H9 (cell line): Measurements from ENCODE around the gene CHRNA4. TPM values are rescaled to one million over a fixed set of nuclear protein-coding genes. Genes with fewer than 3 reads are reported as not detected.

Experiments used
- DNase-seq: peaks from one replicate; pipeline ENCODE4 v3.0.0-alpha.2; 2017
- H2AFZ ChIP-seq: one replicate; pipeline ENCODE4 v1.6.1; 2013; ENCODE audit warnings: mild to moderate bottlenecking, low read length, control low read depth, moderate library complexity
- H2AK5ac ChIP-seq: 2 replicates; pipeline ENCODE4 v1.6.1; 2013; ENCODE audit warnings: low read length, control low read depth, mixed read lengths; ENCODE audit not compliant: insufficient read length
- H2BK120ac ChIP-seq: one replicate; pipeline ENCODE4 v1.6.1; 2013; ENCODE audit warnings: low read depth, mild to moderate bottlenecking, low read length, control low read depth, inconsistent platforms; ENCODE audit not compliant: poor library complexity, severe bottlenecking
- H2BK12ac ChIP-seq: 2 replicates; pipeline ENCODE4 v1.6.1; 2013; ENCODE audit warnings: low read length, control low read depth, mixed read lengths, low read depth; ENCODE audit not compliant: insufficient read length
- H2BK15ac ChIP-seq: 2 replicates; pipeline ENCODE4 v1.6.1; 2013; ENCODE audit warnings: low read depth, low read length, control low read depth
- H2BK20ac ChIP-seq: one replicate; pipeline ENCODE4 v1.6.1; 2013; ENCODE audit warnings: low read depth, mild to moderate bottlenecking, low read length, control low read depth, inconsistent platforms; ENCODE audit not compliant: poor library complexity, severe bottlenecking
- H2BK5ac ChIP-seq: 2 replicates; pipeline ENCODE4 v1.6.1; 2013; ENCODE audit warnings: low read length, control low read depth, mixed read lengths; ENCODE audit not compliant: insufficient read length
- H3K14ac ChIP-seq: 2 replicates; pipeline ENCODE4 v1.6.1; 2013; ENCODE audit warnings: low read length, control low read depth; ENCODE audit not compliant: insufficient read depth
- H3K18ac ChIP-seq: 2 replicates; pipeline ENCODE4 v1.6.1; 2013; ENCODE audit warnings: low read depth, mild to moderate bottlenecking, mixed read lengths, low read length, control low read depth; ENCODE audit not compliant: insufficient read length
- H3K23ac ChIP-seq: 2 replicates; pipeline ENCODE4 v1.6.1; 2013; ENCODE audit warnings: low read length, control low read depth, mixed read lengths, low read depth; ENCODE audit not compliant: insufficient read length
- H3K23me2 ChIP-seq: 2 replicates; pipeline ENCODE4 v1.6.1; 2013; ENCODE audit warnings: low read depth, mild to moderate bottlenecking, mixed read lengths, low read length, control low read depth; ENCODE audit not compliant: insufficient read length, poor library complexity, severe bottlenecking
- H3K27ac ChIP-seq: 2 replicates; pipeline ENCODE4 v1.5.1; 2013; ENCODE audit warnings: low read length, control low read depth, mixed read lengths, low read depth; ENCODE audit not compliant: insufficient read length
- H3K27me3 ChIP-seq: 2 replicates; pipeline ENCODE4 v1.6.1; 2013; ENCODE audit warnings: low read length, control low read depth, inconsistent platforms; ENCODE audit not compliant: insufficient read depth
- H3K4ac ChIP-seq: 2 replicates; pipeline ENCODE4 v1.6.1; 2013; ENCODE audit warnings: low read depth, mild to moderate bottlenecking, control low read depth, inconsistent platforms, low read length, moderate library complexity
- H3K4me1 ChIP-seq: 2 replicates; pipeline ENCODE4 v1.6.1; 2013; ENCODE audit warnings: low read length, control low read depth, inconsistent platforms; ENCODE audit not compliant: insufficient read depth
- H3K4me2 ChIP-seq: 2 replicates; pipeline ENCODE4 v1.6.1; 2013; ENCODE audit warnings: low read length, control low read depth, mixed read lengths; ENCODE audit not compliant: insufficient read length, insufficient read depth
- H3K56ac ChIP-seq: 2 replicates; pipeline ENCODE4 v1.6.1; 2013; ENCODE audit warnings: low read depth, mild to moderate bottlenecking, mixed read lengths, low read length, control low read depth; ENCODE audit not compliant: insufficient read length
- H3K79me1 ChIP-seq: 2 replicates; pipeline ENCODE4 v1.6.1; 2013; ENCODE audit warnings: low read depth, mild to moderate bottlenecking, moderate library complexity, low read length, control low read depth, inconsistent platforms; ENCODE audit not compliant: insufficient read depth, poor library complexity, severe bottlenecking
- H3K79me2 ChIP-seq: 2 replicates; pipeline ENCODE4 v1.6.1; 2013; ENCODE audit warnings: low read length, control low read depth, inconsistent platforms; ENCODE audit not compliant: insufficient read depth
- H3K9ac ChIP-seq: 2 replicates; pipeline ENCODE4 v1.6.1; 2013; ENCODE audit warnings: low read length, control low read depth, mixed read lengths; ENCODE audit not compliant: insufficient read length; ENCODE audit errors: extremely low read depth
- H3K9me3 ChIP-seq: one replicate; pipeline ENCODE4 v1.6.1; 2013; ENCODE audit warnings: low read depth, low read length, inconsistent platforms; ENCODE audit not compliant: control insufficient read depth
- H3T11ph ChIP-seq: one replicate; pipeline ENCODE4 v1.6.1; 2013; ENCODE audit warnings: mild to moderate bottlenecking, low read length, control low read depth, inconsistent platforms
- H4K20me1 ChIP-seq: one replicate; pipeline ENCODE4 v1.6.1; 2013; ENCODE audit not compliant: control insufficient read depth, insufficient read length, insufficient read depth
- H4K5ac ChIP-seq: 2 replicates; pipeline ENCODE4 v1.6.1; 2013; ENCODE audit warnings: low read depth, mild to moderate bottlenecking, mixed read lengths, low read length, control low read depth; ENCODE audit not compliant: insufficient read length
- H4K8ac ChIP-seq: replicated peaks from 2 replicates; pipeline ENCODE4 v1.6.1; 2013; ENCODE audit warnings: low read length, control low read depth, mixed read lengths, low read depth; ENCODE audit not compliant: insufficient read length
- H4K91ac ChIP-seq: 2 replicates; pipeline ENCODE4 v1.6.1; 2013; ENCODE audit warnings: low read depth, mild to moderate bottlenecking, moderate library complexity, mixed read lengths, low read length, control low read depth; ENCODE audit not compliant: insufficient read length
- H3K27ac Mint-ChIP-seq, 3 experiments: 2 replicates in 2 of 3; 3 replicates in 1 of 3; pipeline ENCODE4 v1.8.0; 2020 to 2021; ENCODE audit warnings: mixed read lengths in 3 of 3, mild to moderate bottlenecking in 1 of 3, moderate library complexity in 1 of 3
- H3K27me3 Mint-ChIP-seq: 2 replicates; pipeline ENCODE4 v1.8.0; 2021; ENCODE audit warnings: low read depth, mild to moderate bottlenecking, moderate library complexity, mixed read lengths
- H3K36me3 Mint-ChIP-seq, 3 experiments: 2 replicates in 2 of 3; 3 replicates in 1 of 3; pipeline ENCODE4 v1.8.0; 2020 to 2021; ENCODE audit warnings: low read depth in 3 of 3, mixed read lengths in 3 of 3; ENCODE audit not compliant: insufficient read depth in 1 of 3
- H3K4me1 Mint-ChIP-seq, 2 experiments: 2 replicates each; pipeline ENCODE4 v1.8.0; 2020; ENCODE audit warnings: mixed read lengths in 2 of 2
- H3K4me3 Mint-ChIP-seq, 2 experiments: 2 replicates in 1 of 2; 3 replicates in 1 of 2; pipeline ENCODE4 v1.8.0; 2020 to 2021; ENCODE audit warnings: mild to moderate bottlenecking in 2 of 2, mixed read lengths in 2 of 2, moderate library complexity in 1 of 2
- H3K9me3 Mint-ChIP-seq, 2 experiments: 2 replicates in 1 of 2; 3 replicates in 1 of 2; pipeline ENCODE4 v1.8.0; 2020; ENCODE audit warnings: mild to moderate bottlenecking in 2 of 2, mixed read lengths in 2 of 2, moderate library complexity in 1 of 2
- CTCF ChIP-seq: fragments of 200-600 bp; sonication (generic); conservative IDR thresholded peaks from 3 replicates; pipeline ENCODE4 v1.8.0; 2021; ENCODE audit warnings: antibody characterized with exemption, mild to moderate bottlenecking
- WGBS: extraction: QIAGEN DNeasy Blood & Tissue Kit; methylation state at CpG from one replicate; pipeline ENCODE4 v1.1.7; 2013; ENCODE audit warnings: missing lambda C conversion rate, low lambda C conversion rate, mixed read lengths; ENCODE audit not compliant: insufficient read length; ENCODE audit errors: extremely low coverage; 5-methylcytosine and 5-hydroxymethylcytosine counted together
- total RNA-seq: library from RNA; stranded (reverse); gene quantifications from 2 replicates; pipeline ENCODE4 v1.2.1, GENCODE V29; 2021

The CHRNA4 gene
- total RNA-seq, 1 experiment from 2014 or later = 2.5 TPM

GRCh38 chr20:63348828-63349515 is 12.2 kb downstream of the CHRNA4 start:
- H2BK20ac ChIP-seq = no peak overlapping the region
- H3K36me3 Mint-ChIP-seq = peaks cover 0 to 7% (median 4%) of the 10 kb centered on the region in 3 experiments; a peak in 3 of 7 replicates
- H2BK120ac ChIP-seq = no peak overlapping the region
- no peak overlapping the region for H2BK15ac ChIP-seq
- no peak overlapping the region for H3K9ac ChIP-seq
- no peak overlapping the region for H4K91ac ChIP-seq
- H3K9me3 Mint-ChIP-seq = peaks cover 0 to 10% of the 10 kb centered on the region in 2 experiments; a peak in 2 of 5 replicates
- WGBS = no CpG with 5 or more reads among the region's 29 CpGs
- H3K27me3 ChIP-seq = no peaks in the 10 kb centered on the region
- no peak overlapping the region for H4K8ac ChIP-seq
- no peaks in the 10 kb centered on the region for H3K79me2 ChIP-seq
- H3K56ac ChIP-seq = no peak overlapping the region
- H3T11ph ChIP-seq = no peak overlapping the region
- peaks cover 5 to 8% of the 10 kb centered on the region in 2 experiments for H3K4me1 Mint-ChIP-seq
- H3K23ac ChIP-seq = no peak overlapping the region
- no peak overlapping the region for H3K14ac ChIP-seq
- H3K23me2 ChIP-seq = no peaks in the 10 kb centered on the region
- peaks cover 2% of the 10 kb centered on the region for H4K20me1 ChIP-seq
- no peak overlapping the region for H3K4me2 ChIP-seq
- H3K27me3 Mint-ChIP-seq = peaks cover 8% of the 10 kb centered on the region
- no peak overlapping the region for H4K5ac ChIP-seq
- no peaks in the 10 kb centered on the region for H3K9me3 ChIP-seq
- H2AK5ac ChIP-seq = no peak overlapping the region
- no peak overlapping the region for H3K4ac ChIP-seq
- no peaks in the 10 kb centered on the region for H3K4me1 ChIP-seq
- no peak overlapping the region for H3K27ac Mint-ChIP-seq
- no peak overlapping the region for H2AFZ ChIP-seq
- H2BK12ac ChIP-seq = no peak overlapping the region
- H3K27ac ChIP-seq = no peak overlapping the region
- no peak overlapping the region for H3K18ac ChIP-seq
- no peak for DNase-seq
- H3K79me1 ChIP-seq = no peaks in the 10 kb centered on the region
- no peak overlapping the region for H2BK5ac ChIP-seq
- no peak for TF ChIP-seq CTCF
- no peak overlapping the region for H3K4me3 Mint-ChIP-seq
